Lung (tissue), 12 donors: ENCODE measurements around the gene B4GALT4. TPM values are rescaled to one million over a fixed set of nuclear protein-coding genes. Genes with fewer than 3 reads are reported as not detected.

Source experiments
- ATAC-seq: fragments of 200-7000 bp; cut with Tn5 transposase; one replicate; pipeline ENCODE4 v1.9.1; 2020; ENCODE audit warnings: moderate number of reproducible peaks; ENCODE audit not compliant: insufficient read depth, low FRiP score
- DNase-seq, 3 donors: peaks; one replicate each; pipeline ENCODE4 v3.0.0-alpha.2; 2013 to 2017
- H3K27ac ChIP-seq, 2 donors: one replicate each; pipeline ENCODE4 v1.5.1; 2013; ENCODE audit warnings: mild to moderate bottlenecking in 2 of 2, moderate library complexity in 2 of 2, control low read depth in 1 of 2, inconsistent platforms in 1 of 2, low read depth in 1 of 2, low read length in 1 of 2
- H3K27me3 ChIP-seq, 3 donors: one replicate each; pipeline ENCODE4 v1.5.1; 2013; ENCODE audit warnings: low read length in 2 of 3; ENCODE audit not compliant: control insufficient read depth in 3 of 3, insufficient read depth in 3 of 3
- H3K36me3 ChIP-seq, 4 donors: one replicate each; pipeline ENCODE4 v1.5.1; 2013; ENCODE audit warnings: low read length in 4 of 4, mild to moderate bottlenecking in 1 of 4, moderate library complexity in 1 of 4; ENCODE audit not compliant: control insufficient read depth in 4 of 4, insufficient read depth in 4 of 4
- H3K4me1 ChIP-seq, 5 donors: one replicate each; pipeline ENCODE4 v1.5.1; 2013; ENCODE audit warnings: low read length in 5 of 5, mild to moderate bottlenecking in 2 of 5, moderate library complexity in 1 of 5; ENCODE audit not compliant: control insufficient read depth in 5 of 5, insufficient read depth in 5 of 5
- H3K4me3 ChIP-seq: one replicate; pipeline ENCODE4 v1.5.1; 2013; ENCODE audit warnings: mild to moderate bottlenecking, control low read depth, moderate library complexity
- H3K9ac ChIP-seq, 2 donors: one replicate each; pipeline ENCODE4 v1.5.1; 2013; ENCODE audit warnings: low read length in 2 of 2, control low read depth in 1 of 2; ENCODE audit not compliant: insufficient read depth in 1 of 2
- H3K9me3 ChIP-seq, 4 donors: one replicate each; pipeline ENCODE4 v1.5.1; 2013; ENCODE audit warnings: low read length in 3 of 4, mild to moderate bottlenecking in 1 of 4, moderate library complexity in 1 of 4; ENCODE audit not compliant: control insufficient read depth in 4 of 4, insufficient read depth in 3 of 4
- CTCF ChIP-seq: IDR thresholded peaks from 2 replicates; pipeline ENCODE4 v1.5.1; 2012; ENCODE audit warnings: mild to moderate bottlenecking; ENCODE audit errors: control extremely low read depth, extremely low read depth
- WGBS, 2 donors: extraction: QIAGEN DNeasy Blood & Tissue Kit; methylation state at CpG; one replicate each; pipeline ENCODE4 v1.1.7; 2013; 5-methylcytosine and 5-hydroxymethylcytosine counted together
- polyA plus RNA-seq, 2 donors: library from polyadenylated mRNA; stranded (reverse); fragments of 200-250 nt; gene quantifications; one replicate each; pipeline ENCODE4 v1.2.1, GENCODE V29; 2013
- total RNA-seq, 2 donors: library from RNA; depleted of rRNA in 1 of 2; stranded (reverse); fragments of >200 nt in 1 of 2; gene quantifications; one replicate each; pipeline ENCODE4 v1.2.1, GENCODE V29; 2014 to 2021
- donor health status: control.
- donor health status: control.
- donor health status: Bipolar disorder and iron deficiency.
- donor health status: healthy.
- donor health status: DM: yes; HTN: yes; CAD: no.

The B4GALT4 gene
- total and polyA plus RNA-seq, 4 donors, result 7.5 to 23.2 (median 15.8) TPM

- ATAC-seq, result no peak
Measured at GRCh38 chr3:119239206-119239820, 1.4 kb downstream of the B4GALT4 start.

DNA sequence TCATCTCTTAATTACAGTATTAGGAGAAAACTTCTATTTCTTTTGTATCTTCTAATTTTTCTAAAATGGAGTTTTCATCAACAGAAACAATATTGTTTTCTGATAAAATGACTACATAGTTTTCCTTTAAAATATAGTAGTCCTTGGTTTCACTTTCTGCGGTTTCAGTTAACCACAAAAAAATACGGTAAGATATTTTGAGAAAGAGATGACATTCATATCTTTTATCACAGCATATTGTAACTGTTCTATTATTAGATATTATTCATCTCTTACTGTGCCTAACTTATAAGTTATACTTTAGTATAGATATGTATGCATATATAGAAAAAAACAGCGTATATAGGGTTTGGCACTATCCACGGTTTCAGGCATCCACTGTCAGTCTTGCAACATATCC lies 2.3 kb downstream of the B4GALT4 start:
- no peak for TF ChIP-seq CTCF
- ATAC-seq, result no peak
- H3K9me3 ChIP-seq, result no peaks in the 10 kb centered on the region
- WGBS, 2 donors, result 36 to 65% methylated on average over 4 of the region's 4 CpGs
- H3K27ac ChIP-seq, result no peak overlapping the region
- H3K4me1 ChIP-seq, result peaks cover 0 to 15% (median 7%) of the 10 kb centered on the region in 5 donors
- no peak overlapping the region for H3K9ac ChIP-seq
- DNase-seq, result no peak
- H3K27me3 ChIP-seq, result no peaks in the 10 kb centered on the region
- no peak overlapping the region for H3K4me3 ChIP-seq
- peaks cover 0 to 22% (median 13%) of the 10 kb centered on the region in 4 donors for H3K36me3 ChIP-seq

More at GRCh38 chr3:119239206-119239820, 1.4 kb downstream of the B4GALT4 start:
- Histone ChIP-seq H3K4me3 (no peak overlapping the region), H3K9ac (peak overlapping the region in 1 of 2 donors; percentile 92), H3K27ac (peak overlapping the region in 1 of 2 donors; percentile 33), H3K9me3 (no peaks in the 10 kb centered on the region), H3K4me1 (peaks cover 0 to 15% (median 7%) of the 10 kb centered on the region in 5 donors), H3K27me3 (no peaks in the 10 kb centered on the region), H3K36me3 (peaks cover 0 to 18% (median 10%) of the 10 kb centered on the region in 4 donors)
- no peak for TF ChIP-seq CTCF
- DNase-seq, result peak in 1 of 3 donors; percentile 45
- WGBS, 2 donors, result 40 to 47% methylated on average over 5 of the region's 5 CpGs

GRCh38 chr3:119237299-119237698 lies 3.4 kb downstream of the B4GALT4 start:
- no peaks in the 10 kb centered on the region for H3K9me3 ChIP-seq
- H3K4me3 ChIP-seq, result no peak overlapping the region
- no peaks in the 10 kb centered on the region for H3K27me3 ChIP-seq
- H3K4me1 ChIP-seq, result peaks cover 0 to 15% (median 7%) of the 10 kb centered on the region in 5 donors
- ATAC-seq (no peak), DNase-seq (peak in 2 of 3 donors; percentile 6 to 16)
- no peak overlapping the region for H3K9ac ChIP-seq
- H3K36me3 ChIP-seq, result peaks cover 2 to 29% (median 17%) of the 10 kb centered on the region in 4 donors
- no peak overlapping the region for H3K27ac ChIP-seq
- TF ChIP-seq CTCF, result no peak
